IPS-11a (cell line): ENCODE results near the gene ARHGEF10L.

Experiments used
- H3K4me3 ChIP-seq: one replicate; pipeline ENCODE4 v1.5.1; 2013; ENCODE audit warnings: low read depth, low read length, control low read depth

The ARHGEF10L gene

GRCh38 chr1:17568014-17568900 is 28.8 kb downstream of the ARHGEF10L start:
- H3K4me3 ChIP-seq: no peak overlapping the region

- H3K4me3 ChIP-seq: no peak overlapping the region
Measured at GRCh38 chr1:17569200-17570139, 30.0 kb downstream of the ARHGEF10L start.

GRCh38 chr1:17570228-17570627 is 30.7 kb downstream of the ARHGEF10L start:
- H3K4me3 ChIP-seq: no peak overlapping the region

- H3K4me3 ChIP-seq: no peak overlapping the region
Measured at GRCh38 chr1:17572264-17572985, 32.9 kb downstream of the ARHGEF10L start.

- H3K4me3 ChIP-seq: no peak overlapping the region
Measured at GRCh38 chr1:17573518-17574041, 34.1 kb downstream of the ARHGEF10L start.

- H3K4me3 ChIP-seq: no peak overlapping the region
Measured at GRCh38 chr1:17574516-17574915, 35.0 kb downstream of the ARHGEF10L start.

- no peak overlapping the region for H3K4me3 ChIP-seq
Measured at GRCh38 chr1:17575797-17576518, 36.5 kb downstream of the ARHGEF10L start.

- H3K4me3 ChIP-seq: no peak overlapping the region
Measured at GRCh38 chr1:17576519-17576853, 37.0 kb downstream of the ARHGEF10L start.

GRCh38 chr1:17577907-17578297 is 38.4 kb downstream of the ARHGEF10L start:
- no peak overlapping the region for H3K4me3 ChIP-seq

- H3K4me3 ChIP-seq: no peak overlapping the region
Measured at GRCh38 chr1:17579951-17580939, 40.7 kb downstream of the ARHGEF10L start.

GRCh38 chr1:17581389-17582123 is 42.1 kb downstream of the ARHGEF10L start:
- no peak overlapping the region for H3K4me3 ChIP-seq

GRCh38 chr1:17582124-17582774 is 42.8 kb downstream of the ARHGEF10L start:
- H3K4me3 ChIP-seq: no peak overlapping the region

GRCh38 chr1:17584539-17584938 is 45.0 kb downstream of the ARHGEF10L start:
- no peak overlapping the region for H3K4me3 ChIP-seq

GRCh38 chr1:17585266-17585987 is 45.9 kb downstream of the ARHGEF10L start:
- H3K4me3 ChIP-seq: no peak overlapping the region

- H3K4me3 ChIP-seq: no peak overlapping the region
Measured at GRCh38 chr1:17586172-17586964, 46.9 kb downstream of the ARHGEF10L start.

GRCh38 chr1:17587693-17588047 is 48.2 kb downstream of the ARHGEF10L start:
- no peak overlapping the region for H3K4me3 ChIP-seq
